H9 (cell line): Measurements from ENCODE around the gene IL1RL2. TPM values are rescaled to one million over a fixed set of nuclear protein-coding genes. Genes with fewer than 3 reads are reported as not detected.

Source experiments
- DNase-seq: peaks from one replicate; pipeline ENCODE4 v3.0.0-alpha.2; 2017
- H2AFZ ChIP-seq: one replicate; pipeline ENCODE4 v1.6.1; 2013; ENCODE audit warnings: mild to moderate bottlenecking, low read length, control low read depth, moderate library complexity
- H2AK5ac ChIP-seq: 2 replicates; pipeline ENCODE4 v1.6.1; 2013; ENCODE audit warnings: low read length, control low read depth, mixed read lengths; ENCODE audit not compliant: insufficient read length
- H2BK120ac ChIP-seq: one replicate; pipeline ENCODE4 v1.6.1; 2013; ENCODE audit warnings: low read depth, mild to moderate bottlenecking, low read length, control low read depth, inconsistent platforms; ENCODE audit not compliant: poor library complexity, severe bottlenecking
- H2BK12ac ChIP-seq: 2 replicates; pipeline ENCODE4 v1.6.1; 2013; ENCODE audit warnings: low read length, control low read depth, mixed read lengths, low read depth; ENCODE audit not compliant: insufficient read length
- H2BK15ac ChIP-seq: 2 replicates; pipeline ENCODE4 v1.6.1; 2013; ENCODE audit warnings: low read depth, low read length, control low read depth
- H2BK20ac ChIP-seq: one replicate; pipeline ENCODE4 v1.6.1; 2013; ENCODE audit warnings: low read depth, mild to moderate bottlenecking, low read length, control low read depth, inconsistent platforms; ENCODE audit not compliant: poor library complexity, severe bottlenecking
- H2BK5ac ChIP-seq: 2 replicates; pipeline ENCODE4 v1.6.1; 2013; ENCODE audit warnings: low read length, control low read depth, mixed read lengths; ENCODE audit not compliant: insufficient read length
- H3K14ac ChIP-seq: 2 replicates; pipeline ENCODE4 v1.6.1; 2013; ENCODE audit warnings: low read length, control low read depth; ENCODE audit not compliant: insufficient read depth
- H3K18ac ChIP-seq: 2 replicates; pipeline ENCODE4 v1.6.1; 2013; ENCODE audit warnings: low read depth, mild to moderate bottlenecking, mixed read lengths, low read length, control low read depth; ENCODE audit not compliant: insufficient read length
- H3K23ac ChIP-seq: 2 replicates; pipeline ENCODE4 v1.6.1; 2013; ENCODE audit warnings: low read length, control low read depth, mixed read lengths, low read depth; ENCODE audit not compliant: insufficient read length
- H3K23me2 ChIP-seq: 2 replicates; pipeline ENCODE4 v1.6.1; 2013; ENCODE audit warnings: low read depth, mild to moderate bottlenecking, mixed read lengths, low read length, control low read depth; ENCODE audit not compliant: insufficient read length, poor library complexity, severe bottlenecking
- H3K27ac ChIP-seq: 2 replicates; pipeline ENCODE4 v1.5.1; 2013; ENCODE audit warnings: low read length, control low read depth, mixed read lengths, low read depth; ENCODE audit not compliant: insufficient read length
- H3K27me3 ChIP-seq: 2 replicates; pipeline ENCODE4 v1.6.1; 2013; ENCODE audit warnings: low read length, control low read depth, inconsistent platforms; ENCODE audit not compliant: insufficient read depth
- H3K4ac ChIP-seq: 2 replicates; pipeline ENCODE4 v1.6.1; 2013; ENCODE audit warnings: low read depth, mild to moderate bottlenecking, control low read depth, inconsistent platforms, low read length, moderate library complexity
- H3K4me1 ChIP-seq: 2 replicates; pipeline ENCODE4 v1.6.1; 2013; ENCODE audit warnings: low read length, control low read depth, inconsistent platforms; ENCODE audit not compliant: insufficient read depth
- H3K4me2 ChIP-seq: 2 replicates; pipeline ENCODE4 v1.6.1; 2013; ENCODE audit warnings: low read length, control low read depth, mixed read lengths; ENCODE audit not compliant: insufficient read length, insufficient read depth
- H3K56ac ChIP-seq: 2 replicates; pipeline ENCODE4 v1.6.1; 2013; ENCODE audit warnings: low read depth, mild to moderate bottlenecking, mixed read lengths, low read length, control low read depth; ENCODE audit not compliant: insufficient read length
- H3K79me1 ChIP-seq: 2 replicates; pipeline ENCODE4 v1.6.1; 2013; ENCODE audit warnings: low read depth, mild to moderate bottlenecking, moderate library complexity, low read length, control low read depth, inconsistent platforms; ENCODE audit not compliant: insufficient read depth, poor library complexity, severe bottlenecking
- H3K79me2 ChIP-seq: 2 replicates; pipeline ENCODE4 v1.6.1; 2013; ENCODE audit warnings: low read length, control low read depth, inconsistent platforms; ENCODE audit not compliant: insufficient read depth
- H3K9ac ChIP-seq: 2 replicates; pipeline ENCODE4 v1.6.1; 2013; ENCODE audit warnings: low read length, control low read depth, mixed read lengths; ENCODE audit not compliant: insufficient read length; ENCODE audit errors: extremely low read depth
- H3K9me3 ChIP-seq: one replicate; pipeline ENCODE4 v1.6.1; 2013; ENCODE audit warnings: low read depth, low read length, inconsistent platforms; ENCODE audit not compliant: control insufficient read depth
- H3T11ph ChIP-seq: one replicate; pipeline ENCODE4 v1.6.1; 2013; ENCODE audit warnings: mild to moderate bottlenecking, low read length, control low read depth, inconsistent platforms
- H4K20me1 ChIP-seq: one replicate; pipeline ENCODE4 v1.6.1; 2013; ENCODE audit not compliant: control insufficient read depth, insufficient read length, insufficient read depth
- H4K5ac ChIP-seq: 2 replicates; pipeline ENCODE4 v1.6.1; 2013; ENCODE audit warnings: low read depth, mild to moderate bottlenecking, mixed read lengths, low read length, control low read depth; ENCODE audit not compliant: insufficient read length
- H4K8ac ChIP-seq: replicated peaks from 2 replicates; pipeline ENCODE4 v1.6.1; 2013; ENCODE audit warnings: low read length, control low read depth, mixed read lengths, low read depth; ENCODE audit not compliant: insufficient read length
- H4K91ac ChIP-seq: 2 replicates; pipeline ENCODE4 v1.6.1; 2013; ENCODE audit warnings: low read depth, mild to moderate bottlenecking, moderate library complexity, mixed read lengths, low read length, control low read depth; ENCODE audit not compliant: insufficient read length
- H3K27ac Mint-ChIP-seq, 3 experiments: 2 replicates in 2 of 3; 3 replicates in 1 of 3; pipeline ENCODE4 v1.8.0; 2020 to 2021; ENCODE audit warnings: mixed read lengths in 3 of 3, mild to moderate bottlenecking in 1 of 3, moderate library complexity in 1 of 3
- H3K27me3 Mint-ChIP-seq: 2 replicates; pipeline ENCODE4 v1.8.0; 2021; ENCODE audit warnings: low read depth, mild to moderate bottlenecking, moderate library complexity, mixed read lengths
- H3K36me3 Mint-ChIP-seq, 3 experiments: 2 replicates in 2 of 3; 3 replicates in 1 of 3; pipeline ENCODE4 v1.8.0; 2020 to 2021; ENCODE audit warnings: low read depth in 3 of 3, mixed read lengths in 3 of 3; ENCODE audit not compliant: insufficient read depth in 1 of 3
- H3K4me1 Mint-ChIP-seq, 2 experiments: 2 replicates each; pipeline ENCODE4 v1.8.0; 2020; ENCODE audit warnings: mixed read lengths in 2 of 2
- H3K4me3 Mint-ChIP-seq, 2 experiments: 2 replicates in 1 of 2; 3 replicates in 1 of 2; pipeline ENCODE4 v1.8.0; 2020 to 2021; ENCODE audit warnings: mild to moderate bottlenecking in 2 of 2, mixed read lengths in 2 of 2, moderate library complexity in 1 of 2
- H3K9me3 Mint-ChIP-seq, 2 experiments: 2 replicates in 1 of 2; 3 replicates in 1 of 2; pipeline ENCODE4 v1.8.0; 2020; ENCODE audit warnings: mild to moderate bottlenecking in 2 of 2, mixed read lengths in 2 of 2, moderate library complexity in 1 of 2
- WGBS: extraction: QIAGEN DNeasy Blood & Tissue Kit; methylation state at CpG from one replicate; pipeline ENCODE4 v1.1.7; 2013; ENCODE audit warnings: missing lambda C conversion rate, low lambda C conversion rate, mixed read lengths; ENCODE audit not compliant: insufficient read length; ENCODE audit errors: extremely low coverage; 5-methylcytosine and 5-hydroxymethylcytosine counted together
- total RNA-seq: library from RNA; stranded (reverse); gene quantifications from 2 replicates; pipeline ENCODE4 v1.2.1, GENCODE V29; 2021
- TF ChIP-seq, protein P1 (sequence below): fragments of 200-600 bp; sonication (generic); conservative IDR thresholded peaks from 3 replicates; pipeline ENCODE4 v1.8.0; 2021; ENCODE audit warnings: antibody characterized with exemption, mild to moderate bottlenecking

IL1RL2 gene
- total RNA-seq, 1 experiment from 2014 or later: not detected

DNA sequence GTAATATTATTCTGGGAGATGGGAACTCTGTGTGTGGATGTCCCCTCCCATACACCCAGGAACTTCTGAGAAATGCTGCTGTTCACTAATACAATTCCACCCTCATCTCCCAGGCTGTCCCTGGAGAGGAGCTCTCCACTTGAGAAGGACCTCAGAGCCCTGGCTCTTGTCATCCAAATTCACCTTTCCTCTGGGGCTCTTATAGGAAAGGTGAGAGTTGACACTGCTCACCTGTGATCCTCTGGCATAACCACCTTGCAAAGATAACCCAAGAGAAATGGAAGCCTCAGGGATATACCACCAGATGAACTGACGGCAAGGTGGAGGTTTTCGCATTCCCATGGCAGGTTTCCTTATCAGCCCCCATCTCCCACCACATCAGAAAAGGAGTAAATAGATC is 52.0 kb downstream of the IL1RL2 start:
- no peak overlapping the region for H3K56ac ChIP-seq
- no peaks in the 10 kb centered on the region for H3K9me3 Mint-ChIP-seq

More for the DNA sequence above, 52.0 kb downstream of the IL1RL2 start:
- no peaks in the 10 kb centered on the region for H3K4me1 ChIP-seq
- no peaks in the 10 kb centered on the region for H3K23me2 ChIP-seq
- H3K79me1 ChIP-seq: no peaks in the 10 kb centered on the region
- no peak overlapping the region for H3K18ac ChIP-seq
- no peak overlapping the region for H3K14ac ChIP-seq
- no peak overlapping the region for H3T11ph ChIP-seq
- no peaks in the 10 kb centered on the region for H3K79me2 ChIP-seq
- no peak overlapping the region for H4K91ac ChIP-seq
- no peaks in the 10 kb centered on the region for H3K9me3 ChIP-seq
- H2BK15ac ChIP-seq: no peak overlapping the region
- no peak overlapping the region for H2BK20ac ChIP-seq
- H3K4ac ChIP-seq: no peak overlapping the region
- H3K9ac ChIP-seq: no peak overlapping the region
- no peak overlapping the region for H2AFZ ChIP-seq
- DNase-seq: no peak
- whole genome bisulfite sequencing: no CpG with 5 or more reads among the region's 2 CpGs
- H3K4me1 Mint-ChIP-seq: peaks cover 13 to 19% of the 10 kb centered on the region in 2 experiments
- H3K36me3 Mint-ChIP-seq: no peaks in the 10 kb centered on the region
- H3K27ac ChIP-seq: no peak overlapping the region
- no peak overlapping the region for H3K4me2 ChIP-seq
- no peak overlapping the region for H3K4me3 Mint-ChIP-seq
- H4K8ac ChIP-seq: no peak overlapping the region
- no peak overlapping the region for H2BK5ac ChIP-seq
- H4K5ac ChIP-seq: no peak overlapping the region
- no peak overlapping the region for H2BK12ac ChIP-seq
- TF ChIP-seq, protein P1, sequence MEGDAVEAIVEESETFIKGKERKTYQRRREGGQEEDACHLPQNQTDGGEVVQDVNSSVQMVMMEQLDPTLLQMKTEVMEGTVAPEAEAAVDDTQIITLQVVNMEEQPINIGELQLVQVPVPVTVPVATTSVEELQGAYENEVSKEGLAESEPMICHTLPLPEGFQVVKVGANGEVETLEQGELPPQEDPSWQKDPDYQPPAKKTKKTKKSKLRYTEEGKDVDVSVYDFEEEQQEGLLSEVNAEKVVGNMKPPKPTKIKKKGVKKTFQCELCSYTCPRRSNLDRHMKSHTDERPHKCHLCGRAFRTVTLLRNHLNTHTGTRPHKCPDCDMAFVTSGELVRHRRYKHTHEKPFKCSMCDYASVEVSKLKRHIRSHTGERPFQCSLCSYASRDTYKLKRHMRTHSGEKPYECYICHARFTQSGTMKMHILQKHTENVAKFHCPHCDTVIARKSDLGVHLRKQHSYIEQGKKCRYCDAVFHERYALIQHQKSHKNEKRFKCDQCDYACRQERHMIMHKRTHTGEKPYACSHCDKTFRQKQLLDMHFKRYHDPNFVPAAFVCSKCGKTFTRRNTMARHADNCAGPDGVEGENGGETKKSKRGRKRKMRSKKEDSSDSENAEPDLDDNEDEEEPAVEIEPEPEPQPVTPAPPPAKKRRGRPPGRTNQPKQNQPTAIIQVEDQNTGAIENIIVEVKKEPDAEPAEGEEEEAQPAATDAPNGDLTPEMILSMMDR: no peak
- no peaks in the 10 kb centered on the region for H4K20me1 ChIP-seq
- H2BK120ac ChIP-seq: no peak overlapping the region
- H3K27me3 ChIP-seq: no peaks in the 10 kb centered on the region
- no peaks in the 10 kb centered on the region; the same call in none of the 2 replicates for H3K27me3 Mint-ChIP-seq
- no peak overlapping the region for H3K27ac Mint-ChIP-seq
- no peak overlapping the region for H2AK5ac ChIP-seq
- H3K23ac ChIP-seq: no peak overlapping the region
